ENCODE results near the gene COBL.

Gene COBL

GRCh38 chr7:51251290-51251689 is 65.3 kb downstream of the COBL start:
- no peak for DNase-seq (ENCODE audit: low spot score)
- TF ChIP-seq, protein P1, sequence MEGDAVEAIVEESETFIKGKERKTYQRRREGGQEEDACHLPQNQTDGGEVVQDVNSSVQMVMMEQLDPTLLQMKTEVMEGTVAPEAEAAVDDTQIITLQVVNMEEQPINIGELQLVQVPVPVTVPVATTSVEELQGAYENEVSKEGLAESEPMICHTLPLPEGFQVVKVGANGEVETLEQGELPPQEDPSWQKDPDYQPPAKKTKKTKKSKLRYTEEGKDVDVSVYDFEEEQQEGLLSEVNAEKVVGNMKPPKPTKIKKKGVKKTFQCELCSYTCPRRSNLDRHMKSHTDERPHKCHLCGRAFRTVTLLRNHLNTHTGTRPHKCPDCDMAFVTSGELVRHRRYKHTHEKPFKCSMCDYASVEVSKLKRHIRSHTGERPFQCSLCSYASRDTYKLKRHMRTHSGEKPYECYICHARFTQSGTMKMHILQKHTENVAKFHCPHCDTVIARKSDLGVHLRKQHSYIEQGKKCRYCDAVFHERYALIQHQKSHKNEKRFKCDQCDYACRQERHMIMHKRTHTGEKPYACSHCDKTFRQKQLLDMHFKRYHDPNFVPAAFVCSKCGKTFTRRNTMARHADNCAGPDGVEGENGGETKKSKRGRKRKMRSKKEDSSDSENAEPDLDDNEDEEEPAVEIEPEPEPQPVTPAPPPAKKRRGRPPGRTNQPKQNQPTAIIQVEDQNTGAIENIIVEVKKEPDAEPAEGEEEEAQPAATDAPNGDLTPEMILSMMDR (IDR thresholded peaks at IDR 0.05; ENCODE audit: extremely low read depth, missing control alignments), result no peak

- TF ChIP-seq, protein P1 (IDR thresholded peaks at IDR 0.05; ENCODE audit: extremely low read depth, missing control alignments), result no peak
- DNase-seq (ENCODE audit: low spot score), result no peak
Observed at GRCh38 chr7:51250512-51250911, 66.1 kb downstream of the COBL start.

DNA sequence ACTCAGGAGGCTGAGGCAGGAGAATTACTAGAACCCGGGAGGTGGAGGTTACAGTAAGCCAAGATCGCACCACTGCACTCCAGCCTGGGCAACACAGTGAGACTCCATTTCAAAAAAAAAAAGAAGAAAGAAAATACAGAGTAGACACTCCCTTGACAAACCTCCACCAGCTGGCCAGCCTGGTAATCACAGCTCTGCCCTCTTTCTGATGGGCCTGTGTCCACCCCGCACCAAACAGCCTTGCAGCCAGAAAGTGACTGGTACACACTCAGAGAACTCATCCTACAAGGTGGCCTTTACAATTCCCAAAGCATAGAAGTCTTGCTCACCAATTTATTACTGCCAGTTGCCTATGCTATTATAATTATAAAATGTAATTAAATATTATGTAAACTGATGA is 66.6 kb downstream of the COBL start:
- DNase-seq (ENCODE audit: low spot score), result no peak
- TF ChIP-seq, protein P1 (IDR thresholded peaks at IDR 0.05; ENCODE audit: extremely low read depth, missing control alignments), result no peak

- TF ChIP-seq, protein P1 (IDR thresholded peaks at IDR 0.05; ENCODE audit: extremely low read depth, missing control alignments), result no peak
- DNase-seq (ENCODE audit: low spot score), result no peak
Observed at GRCh38 chr7:51249187-51249945, 67.2 kb downstream of the COBL start.

DNA sequence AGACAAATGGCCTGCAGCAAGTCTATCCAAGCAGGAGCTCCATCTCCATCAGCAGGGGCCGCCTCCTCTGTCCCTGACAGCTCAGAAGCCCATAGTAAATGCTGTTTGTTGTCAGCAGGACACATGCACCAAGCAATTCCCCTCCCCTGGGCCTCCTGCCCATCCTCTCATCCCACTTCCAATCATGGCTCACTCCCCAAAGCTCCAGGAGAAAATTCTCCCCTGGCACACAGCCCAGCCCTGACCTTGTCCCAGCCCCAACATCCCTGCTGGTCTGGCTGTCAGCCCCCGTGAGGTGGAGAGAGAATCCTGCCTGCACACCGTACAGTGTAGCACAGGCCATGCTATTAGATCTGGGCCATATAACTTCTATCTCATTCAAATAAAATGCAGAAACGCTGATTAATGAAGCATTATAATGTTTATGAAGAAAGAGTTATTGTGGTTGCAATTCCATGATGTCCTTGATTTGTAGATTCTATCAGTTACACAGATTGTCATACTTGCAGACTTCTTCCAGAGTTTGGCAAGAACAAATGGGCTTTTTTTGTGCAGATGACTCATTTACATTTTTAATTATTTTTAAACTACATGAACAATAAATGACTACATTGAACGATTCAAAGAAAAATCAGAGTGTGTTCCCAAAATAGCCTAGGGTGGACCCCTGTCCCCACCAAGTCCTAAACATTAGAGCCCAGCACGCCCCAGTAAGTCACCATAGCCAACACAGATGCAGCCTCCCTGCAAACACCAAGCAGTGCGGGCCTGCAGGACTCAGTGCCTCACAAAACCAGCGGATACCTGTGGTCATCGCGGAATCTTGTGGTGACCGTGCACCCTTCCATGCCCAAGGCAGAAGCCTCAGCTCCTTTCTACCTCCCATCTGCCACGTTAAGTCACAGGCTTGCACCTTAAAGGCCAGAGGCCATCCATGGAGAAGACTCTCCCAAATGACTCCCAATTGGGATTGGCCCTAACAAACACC is 70.1 kb downstream of the COBL start:
- TF ChIP-seq, protein P1 (IDR thresholded peaks at IDR 0.05; ENCODE audit: extremely low read depth, missing control alignments), result no peak
- DNase-seq (ENCODE audit: low spot score), result no peak

- TF ChIP-seq, protein P1 (IDR thresholded peaks at IDR 0.05; ENCODE audit: extremely low read depth, missing control alignments), result no peak
- no peak for DNase-seq (ENCODE audit: low spot score)
Observed at GRCh38 chr7:51244885-51245284, 71.7 kb downstream of the COBL start.

DNA sequence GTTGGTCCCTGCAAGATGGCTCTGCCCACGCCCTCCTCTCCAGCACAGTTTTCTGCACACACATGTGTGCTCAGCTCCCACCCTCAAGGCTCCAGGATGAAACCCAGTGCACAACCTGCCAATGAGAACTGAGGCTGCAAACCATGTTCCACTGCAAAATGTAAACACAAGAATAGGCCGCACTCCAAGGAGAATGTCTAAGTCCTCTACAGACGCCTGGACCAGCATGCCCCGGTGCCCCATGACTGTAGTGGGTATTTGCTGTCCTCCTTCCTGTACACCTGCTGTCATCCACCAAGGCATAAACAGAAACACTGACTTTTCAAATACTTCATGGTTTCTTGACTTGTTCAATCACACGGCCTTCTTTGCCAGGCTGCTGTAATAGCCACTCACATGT is 72.6 kb downstream of the COBL start:
- TF ChIP-seq, protein P1 (IDR thresholded peaks at IDR 0.05; ENCODE audit: extremely low read depth, missing control alignments), result no peak
- no peak for DNase-seq (ENCODE audit: low spot score)
